8988T (cell line): Measurements from ENCODE around the gene HRH2.

Experiments used
- DNase-seq: peaks from one replicate; pipeline ENCODE4 v3.0.0; 2011

The HRH2 gene

GRCh38 chr5:175694371-175695160, 36.7 kb downstream of the HRH2 start:
- DNase-seq, result no peak

- DNase-seq, result no peak
Measured at GRCh38 chr5:175695161-175696126, 37.6 kb downstream of the HRH2 start.

DNA sequence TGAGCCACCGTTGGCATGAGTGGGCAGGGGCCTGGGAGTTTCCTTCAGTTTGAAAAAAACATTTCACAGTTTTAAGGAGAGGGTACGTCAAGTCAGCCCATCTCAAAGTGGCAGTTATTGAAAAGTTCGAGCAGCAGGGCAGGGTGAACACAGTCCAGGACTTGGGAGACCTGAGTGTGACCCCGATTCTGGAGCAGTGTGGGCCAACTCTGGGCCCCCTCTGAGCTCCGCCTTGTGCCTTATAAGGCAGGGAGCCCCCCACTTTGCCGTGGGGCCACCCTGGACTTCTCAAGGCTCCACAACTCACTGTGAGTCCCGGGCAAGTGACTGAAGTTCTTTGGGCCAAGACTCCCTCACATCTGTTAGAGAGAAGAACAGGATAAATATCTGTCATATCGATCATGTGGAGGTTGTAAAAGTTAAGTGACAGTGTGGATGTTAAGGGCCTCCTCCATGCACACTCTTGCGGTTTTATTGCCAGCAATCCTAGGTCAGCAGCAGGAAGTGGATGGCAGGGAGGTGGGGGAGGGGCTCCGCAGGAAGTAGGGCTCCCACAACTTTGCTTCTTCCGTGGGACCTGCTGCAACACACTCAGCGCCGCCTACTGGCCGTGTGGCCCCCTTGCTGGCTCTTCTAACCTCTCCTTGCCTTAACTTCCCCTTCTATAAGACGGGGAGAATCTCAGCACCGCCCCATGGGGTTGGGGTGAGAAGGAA, 38.4 kb downstream of the HRH2 start:
- DNase-seq, result peak; percentile 59

DNA sequence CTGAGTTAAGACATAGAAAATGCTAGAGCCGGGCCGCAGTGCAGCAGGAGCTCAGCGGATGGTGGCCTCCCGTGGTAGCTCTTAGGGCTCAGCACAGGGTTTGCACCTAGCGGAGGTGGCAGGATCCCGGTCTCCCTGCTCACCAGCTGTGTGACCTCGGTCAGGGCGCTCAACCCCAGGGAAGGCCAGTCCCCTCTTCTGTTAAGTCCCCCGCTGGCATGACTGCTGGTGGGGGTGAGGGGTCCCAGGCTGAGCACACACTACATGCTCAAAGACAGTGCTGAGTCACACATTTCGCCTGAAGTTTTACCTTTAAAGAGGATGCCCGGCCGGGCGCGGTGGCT, 39.0 kb downstream of the HRH2 start:
- no peak for DNase-seq

DNA sequence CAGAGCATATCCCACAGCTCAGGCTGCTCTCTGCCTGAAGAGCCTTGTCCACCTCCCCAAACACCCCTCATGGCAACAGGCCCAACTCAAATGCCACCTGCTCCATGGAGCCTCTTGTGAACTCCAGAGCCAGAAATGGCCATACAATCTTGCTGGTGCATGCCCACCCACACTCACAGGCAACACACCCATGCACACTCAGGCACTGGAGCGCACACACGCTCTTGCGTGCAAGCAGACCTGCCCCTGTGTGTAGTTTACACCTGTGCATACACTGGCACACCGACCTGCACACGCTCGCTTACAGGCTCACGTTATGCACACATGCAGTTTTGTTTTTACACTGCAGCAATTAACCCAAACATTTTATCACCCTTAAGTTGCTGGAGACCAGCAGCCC, 40.0 kb downstream of the HRH2 start:
- no peak for DNase-seq

DNA sequence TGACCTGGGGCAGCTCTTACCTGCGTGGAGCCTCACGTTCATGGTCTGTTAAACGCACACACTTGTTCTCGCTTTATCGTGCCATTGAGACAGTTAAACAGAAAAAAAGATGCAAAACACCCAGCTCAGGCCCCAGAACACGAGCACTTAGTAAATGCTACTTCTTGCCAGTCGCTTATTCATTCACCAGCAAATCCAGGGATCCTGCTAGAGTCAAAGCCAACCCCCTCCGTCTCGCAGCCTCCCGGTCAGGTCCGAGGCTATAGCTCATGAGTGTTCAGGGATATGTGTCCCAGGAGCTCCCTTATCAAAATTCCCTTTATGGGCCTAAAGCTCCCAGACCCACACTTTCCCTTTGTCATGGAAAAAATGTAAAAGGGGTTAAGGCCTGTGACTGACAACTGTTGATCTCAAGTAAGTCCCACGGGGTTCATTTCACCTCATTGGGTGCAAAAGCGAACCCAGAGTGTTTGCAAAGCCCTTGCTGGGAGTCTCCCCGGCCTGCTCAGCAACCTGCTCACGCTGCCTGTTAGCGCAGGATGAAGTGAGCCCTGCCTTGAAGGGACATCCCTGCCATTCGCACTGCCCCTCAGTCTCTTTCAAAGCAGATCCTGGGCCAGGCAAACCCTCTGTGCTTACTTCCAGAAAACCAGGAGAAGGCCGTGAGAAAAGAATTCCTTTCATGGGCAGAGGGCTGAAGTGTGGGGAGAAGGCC, 40.7 kb downstream of the HRH2 start:
- DNase-seq, result no peak

GRCh38 chr5:175700991-175701390, 43.1 kb downstream of the HRH2 start:
- DNase-seq, result peak; percentile 58

DNA sequence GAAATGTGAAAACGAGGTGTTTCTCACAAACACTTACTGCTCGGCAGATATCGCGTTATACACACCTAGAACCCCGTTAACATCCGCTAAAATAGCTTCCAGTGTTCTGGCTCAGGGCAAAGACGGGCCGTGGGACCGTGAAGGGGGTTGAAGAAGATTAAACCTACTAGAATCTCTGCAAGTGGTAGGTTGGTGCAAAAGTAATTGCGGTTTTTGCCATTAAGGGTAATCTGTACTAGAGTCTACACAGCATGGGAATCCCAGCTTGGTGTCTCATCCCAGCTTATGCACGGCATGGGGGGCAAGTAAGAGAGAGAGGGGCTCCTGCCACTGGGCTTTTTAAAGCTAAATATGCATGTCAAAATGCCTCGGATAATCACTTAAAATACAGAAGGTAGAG, 43.9 kb downstream of the HRH2 start:
- DNase-seq, result no peak

DNA sequence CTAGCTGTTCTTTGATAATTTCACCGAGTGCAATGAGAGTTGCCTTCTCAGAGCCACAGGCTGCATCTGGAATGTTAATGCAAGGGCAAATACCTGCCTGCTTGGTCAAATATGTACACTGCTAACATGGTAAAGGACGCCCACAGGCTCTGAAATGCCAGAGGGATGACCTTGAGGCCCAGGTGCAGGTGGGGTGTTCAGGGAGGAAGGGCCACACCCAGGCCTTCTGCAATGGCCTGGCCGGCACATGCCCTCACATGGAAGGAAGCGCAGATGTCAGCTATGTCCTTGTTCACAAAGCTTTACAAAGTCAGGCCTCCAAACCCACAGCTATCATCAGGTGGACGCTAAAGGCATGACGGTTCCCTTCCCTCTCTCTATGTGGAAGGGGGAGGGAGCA, 48.6 kb downstream of the HRH2 start:
- no peak for DNase-seq

DNA sequence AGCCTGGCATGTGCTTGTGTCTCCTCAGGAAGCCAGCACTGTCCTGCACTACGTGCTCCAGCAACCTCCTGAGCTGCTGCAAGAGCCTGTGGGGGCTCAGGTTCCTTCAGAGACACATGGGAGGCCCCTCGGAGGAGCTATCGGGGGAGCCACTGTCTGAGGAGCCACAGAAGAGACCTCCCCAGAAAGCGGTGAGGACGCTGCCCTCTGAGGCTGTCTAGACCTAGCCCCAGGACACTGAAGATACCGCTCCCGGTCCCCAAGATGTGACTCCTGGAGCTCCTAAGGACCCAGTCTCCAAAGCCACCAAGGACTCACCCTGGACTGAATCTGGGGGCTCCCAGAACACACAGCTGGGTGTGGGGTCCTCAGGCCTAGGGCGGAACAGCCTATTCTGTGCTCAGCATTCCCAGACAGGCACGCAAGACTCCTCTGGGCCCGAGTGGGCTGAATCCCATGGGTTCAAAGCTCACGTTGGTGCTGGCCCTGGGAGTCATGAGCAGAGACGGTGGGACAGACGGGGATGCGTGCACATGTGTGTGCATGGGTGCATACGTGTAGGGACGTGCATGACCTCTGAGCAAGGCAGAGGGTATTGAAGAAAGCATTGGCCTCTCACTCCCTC, 50.0 kb downstream of the HRH2 start:
- no peak for DNase-seq

- no peak for DNase-seq
Measured at GRCh38 chr5:175709276-175709781, 51.5 kb downstream of the HRH2 start.

- DNase-seq, result no peak
Measured at GRCh38 chr5:175710326-175710725, 52.5 kb downstream of the HRH2 start.

DNA sequence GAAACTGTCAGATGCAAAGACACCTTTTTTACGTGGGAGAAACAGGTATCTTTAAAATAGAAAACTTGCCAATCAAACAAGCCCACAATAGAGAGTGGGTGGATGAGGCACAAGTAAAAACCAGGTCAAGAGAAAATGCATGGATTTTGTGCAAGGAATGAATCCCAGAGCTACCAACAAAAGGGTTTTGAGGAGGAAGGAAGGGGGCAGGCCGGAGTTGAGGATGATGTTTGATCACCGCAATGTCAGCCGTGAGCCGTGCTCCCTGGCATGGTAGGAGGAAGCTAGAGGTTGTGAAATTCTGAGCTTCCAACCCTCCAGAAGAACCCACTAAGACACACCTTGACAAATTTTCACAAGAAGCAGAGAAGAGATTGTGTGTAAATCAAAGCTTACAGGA, 53.2 kb downstream of the HRH2 start:
- no peak for DNase-seq

DNA sequence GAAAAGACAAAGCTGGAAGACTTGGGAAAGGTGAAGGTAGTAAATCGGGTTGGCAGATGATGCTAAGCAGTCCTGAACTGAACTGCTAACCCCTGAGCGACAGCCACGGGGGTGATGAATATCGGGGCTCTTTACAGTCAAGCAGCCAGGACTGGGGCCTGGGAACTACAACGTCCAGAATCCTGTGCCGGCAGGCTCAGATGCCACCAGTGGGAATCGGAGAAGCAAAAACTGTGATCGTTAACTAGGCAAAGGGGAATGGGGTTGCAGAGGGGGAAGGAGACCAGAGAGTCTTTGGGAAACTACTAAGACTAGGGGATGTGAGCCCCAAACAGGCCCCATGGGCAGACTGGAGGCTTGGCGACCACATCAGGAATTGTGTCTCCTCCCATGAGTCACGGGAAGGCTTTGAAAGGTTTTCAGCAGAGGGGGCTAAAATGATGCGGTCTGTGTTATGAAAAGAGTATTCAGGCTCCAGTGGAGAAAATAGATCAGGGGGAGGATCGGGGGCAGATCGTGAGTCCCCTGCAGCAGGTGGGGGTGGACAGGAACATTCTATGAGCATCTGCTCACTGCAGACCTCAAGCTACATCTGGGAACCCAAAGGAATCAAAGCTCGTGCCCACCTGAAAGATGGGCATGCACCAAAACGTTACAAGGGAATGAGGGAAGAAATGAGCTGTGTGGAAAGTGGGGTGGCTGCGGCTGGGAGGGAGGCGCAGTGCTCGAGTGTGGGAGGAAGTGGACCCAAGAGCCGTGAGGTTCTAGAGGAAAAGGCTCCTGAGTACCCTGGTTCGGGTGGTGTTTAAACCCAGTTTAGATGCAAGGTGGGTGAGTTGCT, 53.8 kb downstream of the HRH2 start:
- DNase-seq, result no peak

DNA sequence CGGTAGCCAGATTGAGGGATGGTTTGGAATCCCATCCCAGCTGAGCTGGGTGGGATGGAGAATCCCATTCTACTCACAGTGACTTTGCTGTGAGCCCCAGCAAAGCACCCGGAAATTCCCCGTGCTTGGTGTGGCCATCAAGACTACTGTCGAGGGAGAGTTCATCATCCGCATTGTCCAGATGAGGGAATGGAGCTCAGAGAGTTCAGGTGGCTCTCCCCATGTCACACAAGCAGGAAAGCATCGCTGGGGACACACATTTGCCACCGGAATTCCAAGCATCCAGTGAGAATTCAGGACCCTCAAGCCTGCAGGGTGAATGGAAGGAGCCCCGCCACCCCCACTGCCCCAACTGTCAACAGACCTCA, 54.4 kb downstream of the HRH2 start:
- no peak for DNase-seq

DNA sequence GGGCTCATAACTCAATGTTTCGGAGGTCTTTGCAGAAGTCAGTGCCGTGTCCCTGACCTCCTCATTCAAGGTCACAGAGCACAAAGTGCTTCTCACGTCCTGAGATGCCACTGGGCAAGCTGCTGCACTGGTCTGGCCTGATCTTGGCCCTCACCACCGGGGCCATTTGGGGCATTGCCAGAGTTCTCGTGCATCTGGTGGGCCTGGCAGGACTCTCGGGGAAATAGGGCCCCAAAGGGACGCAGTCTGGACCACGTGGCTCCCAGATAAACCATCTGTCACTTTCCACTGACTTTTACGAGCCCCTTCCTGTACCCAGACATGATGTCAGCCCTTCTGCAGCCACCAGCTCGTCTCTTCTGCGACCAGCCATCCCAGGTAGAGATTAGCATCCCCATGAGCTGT, 54.8 kb downstream of the HRH2 start:
- DNase-seq, result no peak

GRCh38 chr5:175713930-175714329, 56.1 kb downstream of the HRH2 start:
- no peak for DNase-seq

- no peak for DNase-seq
Measured at GRCh38 chr5:175714479-175715085, 56.7 kb downstream of the HRH2 start.

DNA sequence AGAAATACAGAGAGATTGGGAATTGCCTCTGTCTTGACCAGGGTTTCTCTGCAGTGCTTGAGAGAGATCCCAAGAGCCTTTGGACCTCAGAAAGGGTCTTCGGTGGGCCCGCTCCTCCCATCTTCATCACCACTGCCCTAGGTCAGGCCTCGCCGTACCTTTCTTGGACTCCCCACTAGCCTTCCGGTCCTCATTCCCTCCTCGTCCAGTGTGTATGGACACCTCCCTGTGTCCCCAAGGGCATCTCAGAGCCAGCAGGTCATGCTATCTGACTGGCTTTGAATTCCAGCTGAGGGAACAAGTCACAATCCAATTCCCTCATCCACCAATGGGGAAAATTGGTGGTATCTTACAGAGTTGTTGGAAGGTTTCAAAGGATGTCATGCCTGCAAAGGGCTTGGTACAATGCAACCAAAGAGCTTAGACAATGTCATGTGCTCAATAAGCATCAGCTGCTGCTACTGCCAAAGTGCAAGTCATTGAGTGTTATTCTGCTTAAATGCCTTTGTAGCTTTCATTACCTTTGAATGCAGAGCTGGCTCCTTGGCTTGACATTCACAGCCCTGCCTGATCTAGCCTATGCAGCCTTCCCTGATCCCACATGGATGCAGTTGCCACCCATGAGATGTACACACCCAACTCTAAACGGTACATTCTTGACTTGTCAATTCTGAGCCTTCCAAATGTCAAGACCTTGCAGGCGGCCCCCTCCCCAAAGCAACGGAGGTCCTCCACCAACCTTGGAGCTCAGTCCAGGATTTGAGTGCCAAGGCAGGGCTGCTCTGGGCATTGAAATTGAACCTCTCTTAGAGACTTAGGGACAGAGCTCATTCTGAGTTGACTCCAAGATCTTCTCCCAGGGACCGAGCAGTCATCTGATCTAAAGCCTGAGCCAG, 58.0 kb downstream of the HRH2 start:
- no peak for DNase-seq

GRCh38 chr5:175717837-175718236, 60.0 kb downstream of the HRH2 start:
- DNase-seq, result no peak
